ENCODE data around the gene INHBE. TPM values are rescaled to one million over a fixed set of nuclear protein-coding genes. Genes with fewer than 3 reads are reported as not detected.

The INHBE gene, protein sequence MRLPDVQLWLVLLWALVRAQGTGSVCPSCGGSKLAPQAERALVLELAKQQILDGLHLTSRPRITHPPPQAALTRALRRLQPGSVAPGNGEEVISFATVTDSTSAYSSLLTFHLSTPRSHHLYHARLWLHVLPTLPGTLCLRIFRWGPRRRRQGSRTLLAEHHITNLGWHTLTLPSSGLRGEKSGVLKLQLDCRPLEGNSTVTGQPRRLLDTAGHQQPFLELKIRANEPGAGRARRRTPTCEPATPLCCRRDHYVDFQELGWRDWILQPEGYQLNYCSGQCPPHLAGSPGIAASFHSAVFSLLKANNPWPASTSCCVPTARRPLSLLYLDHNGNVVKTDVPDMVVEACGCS
- 0.43 and 5.7 TPM in 2 replicates for total RNA-seq

DNA sequence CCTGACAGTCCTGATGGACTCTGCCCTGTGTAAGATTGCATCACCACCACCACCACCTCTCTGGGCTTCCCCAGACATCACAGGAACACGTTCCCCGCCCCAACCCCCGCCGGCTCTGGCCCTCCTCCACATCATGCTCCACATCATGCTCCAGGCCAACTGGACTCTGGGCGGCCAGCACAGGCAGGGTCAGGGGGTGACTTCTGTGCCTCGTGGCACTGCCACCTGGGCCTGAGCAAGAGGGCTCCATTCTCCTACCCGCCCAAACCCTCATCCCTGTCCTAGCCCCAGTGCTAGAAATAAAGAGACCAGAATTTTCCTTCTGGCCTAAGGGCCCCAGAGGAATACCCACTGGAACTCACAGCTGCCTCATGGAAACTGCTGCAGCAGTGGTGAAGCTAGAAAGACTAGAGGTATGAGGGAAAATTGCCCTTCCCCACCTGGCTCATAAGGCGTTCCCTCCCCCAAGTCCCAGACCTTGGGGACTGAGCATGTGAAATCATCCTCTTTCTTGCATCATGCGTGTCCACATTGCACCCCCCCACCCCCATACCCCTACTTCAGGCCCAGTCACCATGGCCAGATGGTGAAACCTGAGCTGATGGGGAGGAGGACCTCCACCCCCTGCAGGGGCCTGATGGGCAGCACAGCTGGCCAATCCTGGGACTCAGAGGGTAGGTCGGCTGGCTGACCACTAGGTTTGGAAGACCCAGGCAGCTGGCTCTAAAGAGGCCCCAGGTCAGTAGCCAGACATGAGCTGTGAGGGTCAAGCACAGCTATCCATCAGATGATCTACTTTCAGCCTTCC lies at the start of gene INHBE:
Gene INHBE (plus strand): TSS at position 742 of the 808 bp plus-strand sequence. CDS start 230 bp downstream, outside the sequence.

DNA sequence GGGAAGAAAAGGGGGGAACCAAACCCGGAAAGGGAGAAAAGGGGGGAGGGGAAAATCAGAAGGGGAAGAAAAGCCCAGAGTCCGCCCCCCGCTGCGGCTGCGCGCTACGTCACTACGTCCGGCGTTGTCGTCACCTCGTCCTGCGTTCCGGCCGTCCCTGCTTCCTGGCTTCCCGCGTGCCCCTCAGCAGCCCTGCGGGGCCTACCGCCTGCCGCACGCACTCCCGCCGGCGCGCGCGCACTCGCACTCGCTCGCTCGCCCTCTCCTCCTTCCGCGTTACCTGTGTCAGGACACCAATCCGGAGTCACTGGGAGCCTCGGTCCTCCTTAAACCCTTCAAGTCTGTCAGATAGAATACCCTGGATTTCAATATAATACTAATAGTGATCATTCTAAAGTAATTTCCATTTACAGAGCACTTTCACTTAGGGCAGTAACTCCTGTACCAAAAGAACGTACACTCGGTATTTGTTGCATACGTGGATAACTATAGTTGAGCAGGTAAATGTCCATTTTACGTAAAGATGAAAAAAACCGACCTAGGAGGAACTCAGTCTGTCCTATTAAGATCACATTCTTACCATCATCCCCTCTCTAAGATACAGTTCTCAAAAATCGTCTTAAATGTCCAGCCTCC lies 24.1 kb upstream of the INHBE start, which contains the start of gene R3HDM2:
Gene R3HDM2 (minus strand): TSS at position 113 of the 636 bp plus-strand sequence. CDS start 120,615 bp downstream, outside the sequence.

DNA sequence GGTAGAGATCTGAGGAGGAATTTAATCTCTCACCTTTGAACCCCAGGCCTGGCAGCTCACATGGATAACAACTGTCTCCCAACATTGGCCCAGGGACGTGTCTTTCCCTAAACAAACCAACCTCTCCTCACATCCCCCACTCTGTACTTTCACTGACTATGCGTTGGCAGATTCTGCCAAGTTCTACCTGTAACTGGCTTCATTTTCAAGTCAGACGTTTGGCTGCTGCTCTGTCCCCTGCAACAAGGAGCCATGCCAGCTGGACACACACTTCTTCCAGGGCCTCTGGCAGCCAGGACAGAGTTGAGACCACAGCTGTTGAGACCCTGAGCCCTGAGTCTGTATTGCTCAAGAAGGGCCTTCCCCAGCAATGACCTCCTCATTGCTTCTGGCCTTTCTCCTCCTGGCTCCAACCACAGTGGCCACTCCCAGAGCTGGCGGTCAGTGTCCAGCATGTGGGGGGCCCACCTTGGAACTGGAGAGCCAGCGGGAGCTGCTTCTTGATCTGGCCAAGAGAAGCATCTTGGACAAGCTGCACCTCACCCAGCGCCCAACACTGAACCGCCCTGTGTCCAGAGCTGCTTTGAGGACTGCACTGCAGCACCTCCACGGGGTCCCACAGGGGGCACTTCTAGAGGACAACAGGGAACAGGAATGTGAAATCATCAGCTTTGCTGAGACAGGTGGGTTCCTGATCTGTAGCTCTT lies 20.4 kb upstream of the INHBE start, which contains the start of gene INHBC:
Gene INHBC (plus strand): TSS at position 268 of the 707 bp plus-strand sequence. CDS start 103 bp downstream, at position 371.

DNA sequence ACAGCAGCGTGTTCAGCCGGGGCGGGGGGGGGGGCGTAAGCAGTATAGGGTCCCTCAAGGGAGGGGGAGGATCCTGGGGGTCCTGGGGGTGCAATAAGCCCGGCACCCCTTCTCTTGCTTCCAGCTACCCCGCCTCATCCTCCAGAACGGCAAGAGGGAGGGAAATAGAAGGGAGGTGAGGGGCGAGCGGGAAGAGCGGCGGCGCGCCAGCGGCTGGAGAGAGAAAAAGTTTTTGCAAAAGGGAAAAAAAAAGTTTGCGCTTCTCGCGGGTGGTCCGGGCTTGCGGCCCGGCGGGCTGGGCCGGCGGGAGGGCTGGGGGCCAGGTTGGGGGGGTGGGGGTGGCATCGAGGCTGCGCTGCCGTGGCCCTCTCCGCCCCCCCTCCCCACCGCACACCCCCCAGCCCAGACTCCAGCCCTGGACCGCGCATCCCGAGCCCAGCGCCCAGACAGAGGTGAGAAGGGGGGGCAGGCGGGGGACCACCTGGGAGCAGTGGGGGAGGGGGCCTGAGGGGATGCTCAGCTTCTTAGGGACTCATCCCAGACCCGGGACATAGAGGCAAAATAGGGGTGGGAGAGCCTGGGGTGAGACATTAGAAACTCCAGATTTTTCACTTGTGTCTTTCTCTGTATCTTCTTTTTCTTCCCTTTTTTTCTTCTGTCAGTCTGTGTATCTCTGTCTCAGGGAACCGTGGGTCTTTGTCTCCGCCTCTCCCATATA lies 4.8 kb downstream of the INHBE start, which contains the start of gene GLI1:
Gene GLI1 (plus strand): TSS at position 36 of the 718 bp plus-strand sequence. CDS start 3,907 bp downstream, outside the sequence.

DNA sequence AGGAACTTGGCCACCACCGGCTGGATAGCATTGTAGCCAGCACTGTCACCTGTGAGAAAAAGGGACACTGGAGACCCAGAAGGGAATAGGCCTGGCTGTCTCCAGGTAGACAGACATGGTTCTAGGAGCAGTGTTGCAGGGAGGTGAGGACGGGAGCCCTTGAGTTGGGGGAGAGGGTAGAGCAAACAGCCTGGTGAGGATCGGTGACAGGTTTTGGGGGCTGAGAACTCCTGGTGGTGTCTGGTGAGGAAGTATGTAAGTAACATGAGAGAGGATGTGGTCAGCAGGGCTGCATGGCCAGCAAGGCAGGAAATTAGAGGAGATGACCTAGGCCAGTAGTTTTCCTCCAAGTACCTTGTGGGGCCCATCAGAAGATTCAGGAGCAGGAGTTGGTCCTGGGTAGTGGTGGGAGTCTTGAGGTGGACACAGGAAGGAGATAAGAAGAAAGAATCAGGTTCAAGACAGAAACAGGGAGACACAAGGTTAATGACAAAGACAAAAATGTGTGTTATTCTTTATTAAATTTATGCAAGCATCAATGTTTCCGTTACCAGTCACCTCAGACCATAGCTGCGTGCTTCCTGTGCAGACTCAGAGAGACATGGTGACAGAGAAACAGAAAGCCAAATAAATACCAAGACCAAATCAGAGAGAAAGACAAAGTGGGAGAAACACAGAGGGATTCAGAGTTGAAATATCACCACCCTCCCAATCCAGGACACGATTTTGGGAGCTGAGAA lies 24.4 kb downstream of the INHBE start, which contains the start of gene ARHGAP9:
Gene ARHGAP9 (minus strand): TSS at position 491 of the 740 bp plus-strand sequence. CDS start 460 bp downstream, at position 31.

DNA sequence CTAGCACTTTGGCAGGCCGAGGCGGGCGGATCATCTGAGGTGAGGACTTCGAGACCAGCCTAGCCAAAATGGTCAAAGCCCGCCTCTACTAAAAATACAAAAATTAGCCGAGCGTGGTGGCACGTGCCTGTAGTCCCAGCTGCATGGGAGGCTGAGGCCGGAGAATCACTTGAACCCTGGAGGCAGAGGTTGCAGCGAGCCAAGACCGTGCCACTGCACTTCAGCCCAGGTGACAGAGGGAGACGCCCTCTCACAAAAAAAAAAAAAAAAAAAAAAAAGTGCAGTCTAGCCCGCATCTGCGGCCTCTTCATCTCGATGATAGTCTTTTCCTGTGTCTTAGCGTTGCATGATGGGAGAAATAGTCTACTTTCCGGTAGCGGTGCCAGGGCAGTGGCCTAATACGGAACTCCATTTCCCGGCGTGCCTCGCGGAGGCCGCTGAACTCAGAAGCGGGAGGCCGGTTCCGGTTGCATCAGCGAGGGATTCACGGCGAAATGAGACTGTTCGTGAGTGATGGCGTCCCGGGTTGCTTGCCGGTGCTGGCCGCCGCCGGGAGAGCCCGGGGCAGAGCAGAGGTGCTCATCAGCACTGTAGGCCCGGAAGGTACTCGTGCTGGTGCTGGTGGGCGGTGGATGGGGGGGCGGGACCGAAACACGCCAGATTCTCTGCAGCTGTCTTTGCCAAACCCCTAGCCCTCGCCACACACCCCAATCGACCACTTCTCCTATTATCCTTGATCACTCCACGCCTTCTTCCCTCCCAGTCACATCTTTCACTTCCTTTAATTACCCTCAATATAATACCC lies 32.7 kb downstream of the INHBE start, which contains the start of gene MARS1:
Gene MARS1 (plus strand): TSS at position 472 of the 805 bp plus-strand sequence. CDS start 23 bp downstream, at position 495.

Small RNA genes within 50 kb of the gene (small RNA-seq; reads per million reads assigned to genes)
- not detected for gene RNU6-879P (ENCODE audit: low replicate concordance)

Other genes starting within 250 kb of the INHBE start
- gene NXPH4, start 238.5 kb upstream of the INHBE start, total RNA-seq, result 1.4 and 1.8 TPM in 2 replicates
- 254 and 673 TPM in 2 replicates for gene SHMT2, start 225.6 kb upstream of the INHBE start, total RNA-seq
- 0.43 and 0.66 TPM in 2 replicates for gene STAC3, start 204.1 kb upstream of the INHBE start, total RNA-seq
- 22.9 and 24.7 TPM in 2 replicates for gene R3HDM2, start 24.3 kb upstream of the INHBE start, total RNA-seq
- gene INHBC, start 20.5 kb upstream of the INHBE start, total RNA-seq, result not detected in 2 replicates
- gene GLI1, start 4.5 kb downstream of the INHBE start, total RNA-seq, result 1.1 and 1.3 TPM in 2 replicates
- gene ARHGAP9, start 24.6 kb downstream of the INHBE start, total RNA-seq, result 0.14 and 0.66 TPM in 2 replicates
- gene MARS1, start 32.8 kb downstream of the INHBE start, total RNA-seq, result 174 and 327 TPM in 2 replicates
- 12.7 and 433 TPM in 2 replicates for gene DDIT3, start 65.2 kb downstream of the INHBE start, total RNA-seq
- 7.0 and 12.5 TPM in 2 replicates for gene MBD6, start 67.5 kb downstream of the INHBE start, total RNA-seq
- gene DCTN2, start 91.9 kb downstream of the INHBE start, total RNA-seq, result 106 and 107 TPM in 2 replicates
- gene KIF5A, start 94.7 kb downstream of the INHBE start, total RNA-seq, result under 0.01 and 0.14 TPM in 2 replicates
- gene PIP4K2C, start 135.9 kb downstream of the INHBE start, total RNA-seq, result 30.6 and 31.4 TPM in 2 replicates
- gene DTX3, start 149.5 kb downstream of the INHBE start, total RNA-seq, result 21.2 and 22.5 TPM in 2 replicates
- 9.0 and 9.8 TPM in 2 replicates for gene ARHGEF25, start 156.1 kb downstream of the INHBE start, total RNA-seq
- 2.8 and 5.3 TPM in 2 replicates for gene B4GALNT1, start 177.9 kb downstream of the INHBE start, total RNA-seq
- 113 and 651 TPM in 2 replicates for gene OS9, start 238.8 kb downstream of the INHBE start, total RNA-seq